GM12878 (cell line): ENCODE measurements around the gene CCDC12. TPM values are rescaled to one million over a fixed set of nuclear protein-coding genes. Genes with fewer than 3 reads are reported as not detected.

Experiments
- BACH1 ChIP-seq: fragments of 450-650 bp; IDR thresholded peaks from 2 replicates; pipeline ENCODE4 v1.6.1; 2017; ENCODE audit warnings: mild to moderate bottlenecking, borderline replicate concordance
- CBFB ChIP-seq: IDR thresholded peaks from 2 replicates; pipeline ENCODE4 v1.6.1; 2016; ENCODE audit warnings: antibody characterized with exemption, low read depth
- CBX3 ChIP-seq: fragments of 200-600 bp; sonication (generic); IDR thresholded peaks from 2 replicates; pipeline ENCODE4 v1.6.1; 2016; ENCODE audit warnings: low read depth, borderline replicate concordance
- CREM ChIP-seq: IDR thresholded peaks from 2 replicates; pipeline ENCODE4 v1.6.1; 2014; ENCODE audit warnings: antibody characterized with exemption, low read depth
- ETV6 ChIP-seq, 2 experiments: fragments of 450-650 bp in 1 of 2; IDR thresholded peaks in 1 of 2; conservative IDR thresholded peaks in 1 of 2; 2 replicates each; pipeline ENCODE4 v1.6.1; 2014; ENCODE audit warnings: antibody characterized with exemption in 1 of 2, borderline replicate concordance in 1 of 2, low read depth in 1 of 2, mild to moderate bottlenecking in 1 of 2, moderate library complexity in 1 of 2
- HCFC1 ChIP-seq: fragments of 150-350 bp; IDR thresholded peaks from 2 replicates; pipeline ENCODE4 v1.6.1; 2014; ENCODE audit warnings: low read length
- IRF3 ChIP-seq: fragments of 450-650 bp; IDR thresholded peaks from 2 replicates; pipeline ENCODE4 v1.6.1; 2014; ENCODE audit warnings: mild to moderate bottlenecking
- KAT2A ChIP-seq: conservative IDR thresholded peaks from 2 replicates; pipeline ENCODE4 v1.6.1; 2011; ENCODE audit warnings: low read depth, low read length; ENCODE audit not compliant: control insufficient read depth
- NR2F1 ChIP-seq: fragments of 450-650 bp; conservative IDR thresholded peaks from 2 replicates; pipeline ENCODE4 v1.6.1; 2017; ENCODE audit warnings: mild to moderate bottlenecking
- POLR2A ChIP-seq: IDR thresholded peaks from 2 replicates; pipeline ENCODE4 v1.6.1; 2011; ENCODE audit warnings: low read depth, mild to moderate bottlenecking, low read length
- POU2F2 ChIP-seq: IDR thresholded peaks from 3 replicates; pipeline ENCODE4 v1.6.1; 2011; ENCODE audit warnings: low read depth, mild to moderate bottlenecking, low read length, borderline replicate concordance
- TBL1XR1 ChIP-seq: IDR thresholded peaks from 2 replicates; pipeline ENCODE4 v1.6.1; 2012; ENCODE audit warnings: low read depth, low read length, improper control_type of control experiment
- ZZZ3 ChIP-seq: IDR thresholded peaks from 2 replicates; pipeline ENCODE4 v1.6.1; 2011; ENCODE audit warnings: low read depth; ENCODE audit not compliant: control insufficient read depth, insufficient read length
- polyA plus RNA-seq, 11 experiments: library from polyadenylated mRNA; depleted of rRNA in 4 of 11; unstranded in 6 of 11; stranded (reverse) in 5 of 11; fragments of >200 nt; fragmentation: Nextera tagmentation in 4 of 11; fragmentation: Illumina TruSeq in 1 of 11; extraction: Ambion mirVana in 4 of 11; extraction: Trizol in 1 of 11; gene quantifications; 1 replicate in 1 of 11; 2 replicates in 10 of 11; pipeline versions ENCODE4 v1.2.1 to v1.2.3, GENCODE V29; 2011 to 2016; ENCODE audit warnings: inconsistent platforms in 2 of 11, missing spikeins in 2 of 11, low read depth in 1 of 11
- total RNA-seq, 4 experiments: library from RNA; depleted of rRNA in 3 of 4; stranded (reverse); fragments of >200 nt in 3 of 4; fragmentation: Illumina TruSeq in 1 of 4; extraction: Trizol in 1 of 4; gene quantifications; 2 replicates each; pipeline versions ENCODE4 v1.2.1 to v1.2.3, GENCODE V29; 2013 to 2021
- TF ChIP-seq, protein P1 (sequence below): fragments of 450-650 bp; IDR thresholded peaks from 2 replicates; pipeline ENCODE4 v1.6.1; 2017; ENCODE audit warnings: mild to moderate bottlenecking, low read depth, inconsistent platforms; ENCODE audit not compliant: poor library complexity, severe bottlenecking
- TF ChIP-seq, protein P2 (sequence below): fragments of 450-650 bp; IDR thresholded peaks from 2 replicates; pipeline ENCODE4 v1.6.1; 2018; ENCODE audit warnings: mild to moderate bottlenecking, low read depth, moderate library complexity; ENCODE audit not compliant: partially characterized antibody
- TF ChIP-seq, protein P3 (sequence below): fragments of 450-650 bp; IDR thresholded peaks from 2 replicates; pipeline ENCODE4 v1.6.1; 2016; ENCODE audit warnings: mild to moderate bottlenecking, moderate library complexity, borderline replicate concordance
- TF ChIP-seq, protein P4 (sequence below): IDR thresholded peaks from 2 replicates; pipeline ENCODE4 v1.6.1; 2011; ENCODE audit warnings: mild to moderate bottlenecking, low read depth, low read length, moderate library complexity; ENCODE audit not compliant: insufficient replicate concordance

CCDC12 gene
- total and polyA plus RNA-seq, 10 of the 15 experiments (the other 5 are each of a cell fraction or from before 2014, with no cell fraction given), result 9.2 to 91.4 (median 61.3) TPM

DNA sequence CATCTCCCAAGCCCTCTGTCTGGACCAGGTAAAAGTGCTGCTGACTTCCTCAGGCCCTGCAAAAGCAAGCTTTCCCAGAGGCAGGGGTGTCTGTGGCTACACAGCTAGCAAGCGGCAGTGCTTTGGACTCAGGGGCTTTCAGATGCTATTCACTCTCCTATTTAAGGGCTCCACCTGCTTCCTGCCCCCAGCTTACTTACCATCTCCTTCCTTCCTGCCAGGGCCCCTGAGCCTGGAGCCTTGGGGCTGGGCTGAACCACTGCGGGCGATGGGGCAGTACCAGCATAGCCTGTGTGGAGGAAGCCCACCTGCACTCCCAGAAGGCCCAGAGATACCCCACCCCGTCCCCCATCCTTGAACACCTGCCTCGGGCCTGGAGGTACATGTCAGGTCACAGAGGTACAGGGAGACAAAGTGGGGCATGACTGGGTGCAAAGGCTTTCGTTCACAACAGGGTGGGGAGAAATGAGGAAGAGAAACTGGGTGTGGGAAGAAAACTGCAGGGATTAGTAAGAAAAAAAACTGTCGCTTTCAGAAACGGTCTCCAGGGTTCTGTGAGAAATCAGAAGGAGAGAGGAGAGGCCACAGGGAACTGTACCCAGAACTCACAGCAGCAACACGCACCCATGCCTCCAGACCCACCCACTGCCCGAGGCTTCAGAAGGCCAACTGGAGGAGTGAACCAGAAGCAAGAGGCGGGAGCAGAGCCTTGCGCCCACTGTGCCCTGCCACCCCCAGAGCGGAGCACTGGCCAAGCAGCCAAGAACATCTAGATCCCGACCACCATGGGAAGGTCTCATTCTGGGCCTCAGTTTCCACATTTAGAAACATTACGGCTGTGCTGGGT, 49.5 kb downstream of the CCDC12 start (continued):
- TF ChIP-seq, protein P1, sequence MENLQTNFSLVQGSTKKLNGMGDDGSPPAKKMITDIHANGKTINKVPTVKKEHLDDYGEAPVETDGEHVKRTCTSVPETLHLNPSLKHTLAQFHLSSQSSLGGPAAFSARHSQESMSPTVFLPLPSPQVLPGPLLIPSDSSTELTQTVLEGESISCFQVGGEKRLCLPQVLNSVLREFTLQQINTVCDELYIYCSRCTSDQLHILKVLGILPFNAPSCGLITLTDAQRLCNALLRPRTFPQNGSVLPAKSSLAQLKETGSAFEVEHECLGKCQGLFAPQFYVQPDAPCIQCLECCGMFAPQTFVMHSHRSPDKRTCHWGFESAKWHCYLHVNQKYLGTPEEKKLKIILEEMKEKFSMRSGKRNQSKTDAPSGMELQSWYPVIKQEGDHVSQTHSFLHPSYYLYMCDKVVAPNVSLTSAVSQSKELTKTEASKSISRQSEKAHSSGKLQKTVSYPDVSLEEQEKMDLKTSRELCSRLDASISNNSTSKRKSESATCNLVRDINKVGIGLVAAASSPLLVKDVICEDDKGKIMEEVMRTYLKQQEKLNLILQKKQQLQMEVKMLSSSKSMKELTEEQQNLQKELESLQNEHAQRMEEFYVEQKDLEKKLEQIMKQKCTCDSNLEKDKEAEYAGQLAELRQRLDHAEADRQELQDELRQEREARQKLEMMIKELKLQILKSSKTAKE, result peak; percentile 83
- TF ChIP-seq, protein P2, sequence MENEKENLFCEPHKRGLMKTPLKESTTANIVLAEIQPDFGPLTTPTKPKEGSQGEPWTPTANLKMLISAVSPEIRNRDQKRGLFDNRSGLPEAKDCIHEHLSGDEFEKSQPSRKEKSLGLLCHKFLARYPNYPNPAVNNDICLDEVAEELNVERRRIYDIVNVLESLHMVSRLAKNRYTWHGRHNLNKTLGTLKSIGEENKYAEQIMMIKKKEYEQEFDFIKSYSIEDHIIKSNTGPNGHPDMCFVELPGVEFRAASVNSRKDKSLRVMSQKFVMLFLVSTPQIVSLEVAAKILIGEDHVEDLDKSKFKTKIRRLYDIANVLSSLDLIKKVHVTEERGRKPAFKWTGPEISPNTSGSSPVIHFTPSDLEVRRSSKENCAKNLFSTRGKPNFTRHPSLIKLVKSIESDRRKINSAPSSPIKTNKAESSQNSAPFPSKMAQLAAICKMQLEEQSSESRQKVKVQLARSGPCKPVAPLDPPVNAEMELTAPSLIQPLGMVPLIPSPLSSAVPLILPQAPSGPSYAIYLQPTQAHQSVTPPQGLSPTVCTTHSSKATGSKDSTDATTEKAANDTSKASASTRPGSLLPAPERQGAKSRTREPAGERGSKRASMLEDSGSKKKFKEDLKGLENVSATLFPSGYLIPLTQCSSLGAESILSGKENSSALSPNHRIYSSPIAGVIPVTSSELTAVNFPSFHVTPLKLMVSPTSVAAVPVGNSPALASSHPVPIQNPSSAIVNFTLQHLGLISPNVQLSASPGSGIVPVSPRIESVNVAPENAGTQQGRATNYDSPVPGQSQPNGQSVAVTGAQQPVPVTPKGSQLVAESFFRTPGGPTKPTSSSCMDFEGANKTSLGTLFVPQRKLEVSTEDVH, result peak; percentile 30
- no peak for TF ChIP-seq HCFC1
- TF ChIP-seq BACH1, result peak; percentile 87; the same call in 1 of the 2 replicates
- TF ChIP-seq KAT2A, result no peak
- TF ChIP-seq POLR2A, result peak; percentile 75
- TF ChIP-seq, protein P3, sequence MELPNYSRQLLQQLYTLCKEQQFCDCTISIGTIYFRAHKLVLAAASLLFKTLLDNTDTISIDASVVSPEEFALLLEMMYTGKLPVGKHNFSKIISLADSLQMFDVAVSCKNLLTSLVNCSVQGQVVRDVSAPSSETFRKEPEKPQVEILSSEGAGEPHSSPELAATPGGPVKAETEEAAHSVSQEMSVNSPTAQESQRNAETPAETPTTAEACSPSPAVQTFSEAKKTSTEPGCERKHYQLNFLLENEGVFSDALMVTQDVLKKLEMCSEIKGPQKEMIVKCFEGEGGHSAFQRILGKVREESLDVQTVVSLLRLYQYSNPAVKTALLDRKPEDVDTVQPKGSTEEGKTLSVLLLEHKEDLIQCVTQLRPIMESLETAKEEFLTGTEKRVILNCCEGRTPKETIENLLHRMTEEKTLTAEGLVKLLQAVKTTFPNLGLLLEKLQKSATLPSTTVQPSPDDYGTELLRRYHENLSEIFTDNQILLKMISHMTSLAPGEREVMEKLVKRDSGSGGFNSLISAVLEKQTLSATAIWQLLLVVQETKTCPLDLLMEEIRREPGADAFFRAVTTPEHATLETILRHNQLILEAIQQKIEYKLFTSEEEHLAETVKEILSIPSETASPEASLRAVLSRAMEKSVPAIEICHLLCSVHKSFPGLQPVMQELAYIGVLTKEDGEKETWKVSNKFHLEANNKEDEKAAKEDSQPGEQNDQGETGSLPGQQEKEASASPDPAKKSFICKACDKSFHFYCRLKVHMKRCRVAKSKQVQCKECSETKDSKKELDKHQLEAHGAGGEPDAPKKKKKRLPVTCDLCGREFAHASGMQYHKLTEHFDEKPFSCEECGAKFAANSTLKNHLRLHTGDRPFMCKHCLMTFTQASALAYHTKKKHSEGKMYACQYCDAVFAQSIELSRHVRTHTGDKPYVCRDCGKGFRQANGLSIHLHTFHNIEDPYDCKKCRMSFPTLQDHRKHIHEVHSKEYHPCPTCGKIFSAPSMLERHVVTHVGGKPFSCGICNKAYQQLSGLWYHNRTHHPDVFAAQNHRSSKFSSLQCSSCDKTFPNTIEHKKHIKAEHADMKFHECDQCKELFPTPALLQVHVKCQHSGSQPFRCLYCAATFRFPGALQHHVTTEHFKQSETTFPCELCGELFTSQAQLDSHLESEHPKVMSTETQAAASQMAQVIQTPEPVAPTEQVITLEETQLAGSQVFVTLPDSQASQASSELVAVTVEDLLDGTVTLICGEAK, result no peak
- TF ChIP-seq, protein P4, sequence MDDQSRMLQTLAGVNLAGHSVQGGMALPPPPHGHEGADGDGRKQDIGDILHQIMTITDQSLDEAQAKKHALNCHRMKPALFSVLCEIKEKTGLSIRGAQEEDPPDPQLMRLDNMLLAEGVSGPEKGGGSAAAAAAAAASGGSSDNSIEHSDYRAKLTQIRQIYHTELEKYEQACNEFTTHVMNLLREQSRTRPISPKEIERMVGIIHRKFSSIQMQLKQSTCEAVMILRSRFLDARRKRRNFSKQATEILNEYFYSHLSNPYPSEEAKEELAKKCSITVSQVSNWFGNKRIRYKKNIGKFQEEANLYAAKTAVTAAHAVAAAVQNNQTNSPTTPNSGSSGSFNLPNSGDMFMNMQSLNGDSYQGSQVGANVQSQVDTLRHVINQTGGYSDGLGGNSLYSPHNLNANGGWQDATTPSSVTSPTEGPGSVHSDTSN, result no peak
- TF ChIP-seq POU2F2, result no peak; the same call in 2 of the 3 replicates
- peak; percentile 72; the same call in 1 of the 2 replicates for TF ChIP-seq CREM
- TF ChIP-seq IRF3, result no peak
- peak in 1 of 2 experiments; percentile 83; a peak in 2 of 4 replicates for TF ChIP-seq ETV6 (conservative IDR thresholded peaks at IDR 0.05 in 1 of 2, IDR thresholded peaks at IDR 0.05 in 1 of 2; ENCODE audit: borderline replicate concordance in 1 of 2, low read depth in 1 of 2)
- TF ChIP-seq TBL1XR1, result peak; percentile 84
- no peak for TF ChIP-seq CBX3
- no peak for TF ChIP-seq ZZZ3
- peak; percentile 89 for TF ChIP-seq NR2F1
- TF ChIP-seq CBFB, result peak; percentile 67; the same call in 1 of the 2 replicates
